NOMO-1 treated with DMSO at 0.1 percent for 48 hours (cell line): Measurements from ENCODE around the gene SMARCA4.
A peak's percentile ranks its signal among the peaks of the same experiment; 100 is the strongest.

Experiments
- DNase-seq: peaks from one replicate; lab custom pipeline; 2025; ENCODE audit not compliant: unreplicated experiment; lab: John Stamatoyannopoulos, UW

The SMARCA4 gene

DNA sequence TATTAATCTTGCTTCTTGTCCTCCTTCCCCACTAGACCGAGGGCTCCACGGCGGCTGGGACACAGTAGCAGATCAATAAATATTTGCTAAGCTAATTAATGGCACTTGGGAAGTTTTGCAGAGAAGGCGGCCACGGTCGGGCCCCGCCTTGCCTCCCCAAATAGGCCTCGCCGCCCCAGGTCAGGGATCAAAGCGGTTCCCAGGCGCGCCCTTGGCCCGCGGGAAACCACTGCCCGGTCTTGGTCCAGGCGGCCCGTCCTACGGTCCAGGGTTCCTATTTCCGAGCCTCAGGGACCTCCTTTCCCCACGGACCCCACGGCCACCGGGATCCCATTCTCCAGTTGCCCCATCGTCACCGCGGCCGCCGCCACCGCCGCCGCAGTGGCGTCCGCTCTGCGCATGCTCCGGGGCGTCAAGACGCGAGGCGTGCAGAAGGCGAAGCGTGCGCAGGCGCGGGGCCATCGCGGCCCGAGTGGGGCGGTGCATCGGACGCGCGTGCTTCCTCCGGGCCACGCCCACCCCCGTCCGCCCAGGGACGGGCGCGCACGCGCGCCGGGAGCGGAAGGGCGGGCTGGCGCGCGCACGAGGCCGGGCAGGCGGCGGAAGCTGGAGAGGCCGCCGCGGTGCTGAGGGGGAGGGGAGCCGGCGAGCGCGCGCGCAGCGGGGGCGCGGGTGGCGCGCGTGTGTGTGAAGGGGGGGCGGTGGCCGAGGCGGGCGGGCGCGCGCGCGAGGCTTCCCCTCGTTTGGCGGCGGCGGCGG is at the start of gene SMARCA4:
TSS of gene SMARCA4 (plus strand) at position 717 of the 759 bp plus-strand sequence. CDS start 23,122 bp downstream, outside the sequence.
- peak; percentile 91 for DNase-seq

DNA sequence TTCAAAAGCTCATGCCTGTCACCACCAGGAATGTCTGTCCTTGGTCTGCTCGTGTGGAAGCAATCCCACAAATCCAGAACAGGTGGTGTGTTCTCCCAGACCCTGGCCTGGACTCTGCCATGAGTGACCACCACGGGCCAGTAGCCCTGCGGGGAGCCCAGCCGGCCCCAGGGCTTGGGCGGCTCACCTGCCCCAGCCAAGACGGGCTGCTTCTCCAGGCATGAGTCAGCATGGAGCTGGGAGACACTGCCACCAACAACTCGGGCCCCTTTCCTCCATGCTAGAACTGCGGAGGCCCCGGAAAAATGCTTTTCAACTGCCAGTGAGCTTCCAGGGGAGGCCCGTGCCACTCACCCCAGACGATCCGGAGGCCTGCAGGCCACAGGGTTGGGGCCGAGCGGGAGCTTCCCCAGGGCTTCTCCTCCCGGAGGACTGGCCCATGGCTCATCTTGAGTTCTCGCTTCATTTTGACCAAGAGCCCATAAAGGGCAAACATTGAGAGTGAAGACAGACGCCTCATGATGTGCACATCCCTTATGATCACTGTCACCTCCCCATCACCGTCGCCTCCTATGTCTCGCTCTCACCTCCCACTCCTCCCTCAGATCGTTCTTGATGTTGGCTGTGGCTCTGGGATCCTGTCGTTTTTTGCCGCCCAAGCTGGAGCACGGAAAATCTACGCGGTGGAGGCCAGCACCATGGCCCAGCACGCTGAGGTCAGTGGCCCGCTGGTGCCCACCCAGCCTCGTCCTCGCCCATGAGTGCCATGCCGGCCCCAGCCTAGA is 49.1 kb upstream of the SMARCA4 start:
- DNase-seq: no peak

DNA sequence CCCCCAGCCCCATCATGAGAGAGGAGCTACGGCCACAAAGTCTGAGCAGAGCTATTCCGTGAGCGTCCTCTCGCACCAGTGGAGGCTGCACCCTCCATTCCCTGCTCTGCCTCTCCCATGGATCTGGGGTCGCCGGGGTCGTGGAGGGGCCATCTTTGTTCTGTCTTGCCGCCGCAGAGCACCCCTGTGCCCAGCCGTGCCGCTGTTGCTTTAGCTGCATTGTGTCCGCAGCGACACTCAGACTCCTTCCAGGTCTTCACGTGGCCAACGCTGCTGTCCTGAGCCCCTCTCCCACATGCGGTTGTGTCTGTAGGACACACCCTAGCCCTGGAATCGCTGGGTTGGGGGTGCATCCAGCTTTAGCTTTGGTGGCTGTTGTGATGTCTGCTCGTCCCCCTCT is 48.2 kb upstream of the SMARCA4 start:
- no peak for DNase-seq

DNA sequence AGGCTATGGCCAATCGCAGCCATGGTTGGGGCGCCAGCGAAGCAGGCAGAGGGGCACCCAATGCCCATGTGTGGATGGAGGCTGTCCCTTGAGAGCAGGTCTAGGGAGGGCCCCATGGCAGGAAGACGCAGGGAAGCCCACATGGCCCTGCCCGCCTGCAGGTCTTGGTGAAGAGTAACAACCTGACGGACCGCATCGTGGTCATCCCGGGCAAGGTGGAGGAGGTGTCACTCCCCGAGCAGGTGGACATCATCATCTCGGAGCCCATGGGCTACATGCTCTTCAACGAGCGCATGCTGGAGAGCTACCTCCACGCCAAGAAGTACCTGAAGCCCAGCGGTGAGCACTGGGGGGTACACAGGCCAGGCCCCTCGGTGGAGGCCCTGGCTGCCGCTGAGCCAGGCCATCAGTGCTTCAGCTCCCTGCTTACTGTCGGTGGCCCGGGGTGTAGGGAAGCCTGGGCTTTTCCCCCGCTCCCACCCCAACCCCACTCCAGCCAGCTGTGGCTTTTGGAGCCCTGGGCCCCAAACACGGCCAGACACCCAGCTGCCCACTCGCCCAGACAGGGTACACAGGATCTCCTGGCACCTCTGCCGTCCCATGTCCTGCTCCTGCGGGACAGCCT is 47.0 kb upstream of the SMARCA4 start:
- DNase-seq: no peak

DNA sequence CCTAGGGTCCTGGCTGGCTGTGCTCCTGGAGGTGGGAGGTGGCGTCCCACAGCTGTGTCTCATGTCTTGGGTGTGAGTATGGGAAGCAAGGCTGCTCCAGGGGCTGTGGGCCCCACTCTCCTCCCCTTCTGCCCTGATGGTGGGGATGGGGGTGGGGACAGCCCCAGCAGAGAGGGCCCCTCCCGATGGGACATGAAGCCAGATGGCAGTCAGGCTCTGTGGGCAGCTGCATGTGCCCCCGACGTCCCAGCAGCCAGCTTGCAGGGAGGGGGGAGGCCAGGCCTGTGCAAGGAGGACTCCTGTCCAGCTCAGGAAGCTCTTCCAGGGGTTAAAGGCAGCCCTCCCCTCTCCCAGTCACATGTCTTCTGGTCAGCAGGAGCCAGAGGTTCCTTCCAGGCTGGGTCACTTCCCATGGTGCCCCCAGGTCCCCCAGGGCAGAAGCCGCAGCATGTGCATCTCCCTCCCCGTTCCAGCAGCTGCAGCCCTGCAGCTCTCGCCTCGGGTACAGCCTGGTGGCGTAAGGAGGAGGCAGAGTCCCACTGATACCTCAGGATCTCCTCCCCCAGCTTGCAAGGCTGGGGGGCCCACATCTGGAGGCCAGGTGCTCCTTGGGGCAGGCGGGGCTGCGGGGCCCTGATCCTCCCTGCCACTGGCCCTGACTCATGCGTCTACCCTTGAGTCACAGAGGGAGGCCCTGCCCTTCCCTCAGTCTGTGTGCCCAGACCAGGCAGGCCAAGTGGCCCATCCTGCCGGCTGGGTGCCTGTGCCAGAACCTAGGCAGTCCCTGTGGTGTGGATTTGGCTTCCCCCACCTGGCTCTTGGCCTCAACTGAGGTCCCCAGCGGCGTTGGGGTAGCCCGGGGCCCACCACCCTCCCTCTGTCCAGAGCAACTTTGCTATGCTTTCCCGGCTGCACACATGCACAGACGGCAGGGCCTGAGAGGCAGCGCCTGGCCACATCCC is 45.4 kb upstream of the SMARCA4 start:
- no peak for DNase-seq

DNA sequence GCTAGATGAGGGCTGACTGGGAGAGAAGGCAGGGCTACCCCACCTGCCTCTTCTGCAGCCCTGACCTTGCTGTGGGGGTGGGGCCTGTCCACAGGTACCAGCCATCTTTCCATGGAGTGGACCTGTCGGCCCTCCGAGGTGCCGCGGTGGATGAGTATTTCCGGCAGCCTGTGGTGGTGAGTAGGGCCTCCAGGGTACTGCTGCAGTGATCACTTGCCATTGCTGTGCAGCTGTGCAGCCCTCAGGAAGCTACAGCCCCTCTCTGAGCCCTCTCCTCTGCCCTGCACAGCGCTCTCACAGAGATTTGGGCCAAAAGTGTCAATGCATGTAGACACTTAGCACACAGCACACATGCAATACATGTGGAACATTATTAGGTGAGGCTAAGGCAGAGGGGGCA is 44.2 kb upstream of the SMARCA4 start:
- no peak for DNase-seq

DNA sequence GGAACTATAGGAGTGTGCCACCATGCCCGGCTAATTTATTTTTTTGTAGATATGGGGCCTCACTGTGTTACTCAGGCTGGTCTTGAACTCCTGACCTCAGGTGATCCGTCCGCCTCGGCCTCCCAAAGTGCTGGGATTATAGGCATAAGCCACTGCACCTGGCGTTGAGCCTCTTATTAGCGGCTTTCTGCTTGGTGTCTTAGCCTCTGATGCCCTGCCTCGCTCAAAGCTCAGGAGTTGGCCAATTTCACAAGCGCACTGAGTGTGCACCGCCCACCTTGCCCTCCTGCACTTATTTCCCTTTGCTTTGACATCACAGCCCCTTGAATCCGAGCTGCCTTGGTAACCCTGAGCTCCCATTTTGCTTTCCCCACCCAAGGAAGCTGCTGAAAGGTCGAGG is 42.5 kb upstream of the SMARCA4 start:
- no peak for DNase-seq

DNA sequence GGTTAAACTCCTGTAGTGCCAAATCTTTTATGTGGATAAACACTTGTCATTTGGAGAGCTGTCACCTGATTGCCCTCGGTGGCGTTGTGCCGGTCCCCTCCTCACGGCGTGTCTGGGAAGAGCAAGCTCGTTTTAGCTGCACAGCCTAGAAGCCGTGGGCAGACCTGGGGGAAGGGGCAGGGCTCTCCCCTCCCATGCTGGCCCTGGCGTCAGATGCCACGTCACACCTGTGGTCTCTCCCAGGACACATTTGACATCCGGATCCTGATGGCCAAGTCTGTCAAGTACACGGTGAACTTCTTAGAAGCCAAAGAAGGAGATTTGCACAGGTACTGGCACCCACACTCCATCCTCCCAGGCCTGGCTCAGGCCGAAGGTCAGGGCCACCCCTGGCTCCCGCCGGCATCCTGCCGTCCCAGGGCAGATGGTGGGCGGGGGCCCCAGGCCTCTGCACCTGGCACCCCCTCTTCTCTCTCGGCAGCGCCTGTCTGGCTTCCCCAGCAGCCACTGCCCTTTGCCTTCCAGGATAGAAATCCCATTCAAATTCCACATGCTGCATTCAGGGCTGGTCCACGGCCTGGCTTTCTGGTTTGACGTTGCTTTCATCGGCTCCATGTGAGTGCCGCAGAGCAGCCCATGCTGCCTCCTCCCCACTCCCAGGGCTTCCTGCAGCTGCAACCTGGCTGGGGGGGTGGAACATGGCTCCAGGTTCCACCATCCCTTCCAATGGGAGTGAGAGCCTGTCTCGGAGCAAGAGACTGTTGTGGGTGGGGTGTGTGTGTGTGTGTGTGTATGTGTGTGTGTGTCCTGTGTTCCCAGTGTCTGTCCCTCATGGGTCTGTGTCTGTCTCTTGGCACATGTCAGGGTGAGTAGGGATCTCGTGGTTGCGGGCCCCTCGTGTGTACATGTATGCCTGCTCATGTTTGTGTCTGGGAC is 41.2 kb upstream of the SMARCA4 start:
- DNase-seq: no peak

DNA sequence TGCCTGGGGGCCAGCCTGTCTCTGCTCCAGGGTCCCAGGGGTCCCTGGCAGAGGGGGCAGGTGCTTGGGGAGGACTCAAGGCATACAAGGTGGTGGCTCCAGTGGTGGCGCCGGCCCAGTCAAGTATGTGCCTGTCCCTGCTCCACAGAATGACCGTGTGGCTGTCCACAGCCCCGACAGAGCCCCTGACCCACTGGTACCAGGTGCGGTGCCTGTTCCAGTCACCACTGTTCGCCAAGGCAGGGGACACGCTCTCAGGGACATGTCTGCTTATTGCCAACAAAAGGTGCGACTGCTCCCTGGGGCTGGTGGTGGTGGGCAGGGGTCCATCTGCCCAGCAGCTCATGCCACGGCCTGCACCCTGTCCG is 40.6 kb upstream of the SMARCA4 start:
- no peak for DNase-seq

DNA sequence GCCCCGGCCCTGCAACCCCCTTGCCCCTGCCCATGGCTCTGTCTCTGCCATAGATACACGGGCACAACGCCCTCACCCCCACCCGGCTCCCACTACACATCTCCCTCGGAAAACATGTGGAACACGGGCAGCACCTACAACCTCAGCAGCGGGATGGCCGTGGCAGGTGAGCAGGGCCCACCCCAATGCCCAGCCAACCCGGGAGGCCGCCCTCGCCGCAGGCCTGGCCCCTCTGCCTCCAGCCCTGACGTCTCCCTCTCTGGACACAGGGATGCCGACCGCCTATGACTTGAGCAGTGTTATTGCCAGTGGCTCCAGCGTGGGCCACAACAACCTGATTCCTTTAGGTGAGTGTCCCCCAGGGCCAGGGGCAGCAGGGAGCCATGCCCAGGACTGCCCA is 40.0 kb upstream of the SMARCA4 start:
- no peak for DNase-seq

DNA sequence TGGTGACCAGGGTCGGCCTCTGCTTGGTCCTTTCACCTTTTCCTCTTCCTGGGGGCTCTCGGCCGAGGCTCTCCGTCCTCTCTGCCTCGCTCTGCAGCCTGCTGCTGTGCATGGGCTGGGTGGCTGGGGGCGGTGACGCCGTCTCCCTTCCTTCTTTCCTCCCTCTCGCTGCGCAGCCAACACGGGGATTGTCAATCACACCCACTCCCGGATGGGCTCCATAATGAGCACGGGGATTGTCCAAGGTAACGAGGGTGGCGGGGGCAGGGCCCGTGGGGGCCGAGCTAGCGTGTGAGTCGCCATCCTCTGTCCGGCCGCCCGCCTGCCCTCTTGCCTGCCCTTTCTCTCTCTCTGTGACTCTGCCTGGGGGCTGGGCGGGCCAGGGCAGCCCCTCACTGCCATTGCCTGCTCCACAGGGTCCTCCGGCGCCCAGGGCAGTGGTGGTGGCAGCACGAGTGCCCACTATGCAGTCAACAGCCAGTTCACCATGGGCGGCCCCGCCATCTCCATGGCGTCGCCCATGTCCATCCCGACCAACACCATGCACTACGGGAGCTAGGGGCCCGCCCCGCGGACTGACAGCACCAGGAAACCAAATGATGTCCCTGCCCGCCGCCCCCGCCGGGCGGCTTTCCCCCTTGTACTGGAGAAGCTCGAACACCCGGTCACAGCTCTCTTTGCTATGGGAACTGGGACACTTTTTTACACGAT is 39.5 kb upstream of the SMARCA4 start:
- no peak for DNase-seq

DNA sequence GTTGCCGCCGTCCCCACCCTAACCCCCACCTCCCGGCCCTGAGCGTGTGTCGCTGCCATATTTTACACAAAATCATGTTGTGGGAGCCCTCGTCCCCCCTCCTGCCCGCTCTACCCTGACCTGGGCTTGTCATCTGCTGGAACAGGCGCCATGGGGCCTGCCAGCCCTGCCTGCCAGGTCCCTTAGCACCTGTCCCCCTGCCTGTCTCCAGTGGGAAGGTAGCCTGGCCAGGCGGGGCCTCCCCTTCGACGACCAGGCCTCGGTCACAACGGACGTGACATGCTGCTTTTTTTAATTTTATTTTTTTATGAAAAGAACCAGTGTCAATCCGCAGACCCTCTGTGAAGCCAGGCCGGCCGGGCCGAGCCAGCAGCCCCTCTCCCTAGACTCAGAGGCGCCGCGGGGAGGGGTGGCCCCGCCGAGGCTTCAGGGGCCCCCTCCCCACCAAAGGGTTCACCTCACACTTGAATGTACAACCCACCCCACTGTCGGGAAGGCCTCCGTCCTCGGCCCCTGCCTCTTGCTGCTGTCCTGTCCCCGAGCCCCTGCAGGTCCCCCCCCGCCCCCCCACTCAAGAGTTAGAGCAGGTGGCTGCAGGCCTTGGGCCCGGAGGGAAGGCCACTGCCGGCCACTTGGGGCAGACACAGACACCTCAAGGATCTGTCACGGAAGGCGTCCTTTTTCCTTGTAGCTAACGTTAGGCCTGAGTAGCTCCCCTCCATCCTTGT is 38.8 kb upstream of the SMARCA4 start:
- no peak for DNase-seq

DNA sequence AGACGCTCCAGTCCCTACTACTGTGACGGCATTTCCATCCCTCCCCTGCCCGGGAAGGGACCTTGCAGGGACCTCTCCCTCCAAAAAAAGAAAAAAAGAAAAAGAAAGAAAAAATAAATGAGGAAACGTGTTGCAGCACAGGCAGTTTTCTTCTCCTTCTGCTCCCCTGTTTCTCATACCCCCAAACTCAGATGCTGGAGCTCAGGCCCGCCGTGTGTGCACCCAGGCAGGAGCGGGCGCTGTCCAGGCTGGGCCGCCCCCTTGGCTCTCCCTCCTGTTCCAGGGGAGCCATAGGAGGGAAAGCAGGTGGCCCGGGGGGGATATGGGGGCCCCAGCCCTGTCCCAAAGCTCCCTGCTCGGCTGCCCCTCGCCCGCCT is 38.2 kb upstream of the SMARCA4 start:
- DNase-seq: no peak

DNA sequence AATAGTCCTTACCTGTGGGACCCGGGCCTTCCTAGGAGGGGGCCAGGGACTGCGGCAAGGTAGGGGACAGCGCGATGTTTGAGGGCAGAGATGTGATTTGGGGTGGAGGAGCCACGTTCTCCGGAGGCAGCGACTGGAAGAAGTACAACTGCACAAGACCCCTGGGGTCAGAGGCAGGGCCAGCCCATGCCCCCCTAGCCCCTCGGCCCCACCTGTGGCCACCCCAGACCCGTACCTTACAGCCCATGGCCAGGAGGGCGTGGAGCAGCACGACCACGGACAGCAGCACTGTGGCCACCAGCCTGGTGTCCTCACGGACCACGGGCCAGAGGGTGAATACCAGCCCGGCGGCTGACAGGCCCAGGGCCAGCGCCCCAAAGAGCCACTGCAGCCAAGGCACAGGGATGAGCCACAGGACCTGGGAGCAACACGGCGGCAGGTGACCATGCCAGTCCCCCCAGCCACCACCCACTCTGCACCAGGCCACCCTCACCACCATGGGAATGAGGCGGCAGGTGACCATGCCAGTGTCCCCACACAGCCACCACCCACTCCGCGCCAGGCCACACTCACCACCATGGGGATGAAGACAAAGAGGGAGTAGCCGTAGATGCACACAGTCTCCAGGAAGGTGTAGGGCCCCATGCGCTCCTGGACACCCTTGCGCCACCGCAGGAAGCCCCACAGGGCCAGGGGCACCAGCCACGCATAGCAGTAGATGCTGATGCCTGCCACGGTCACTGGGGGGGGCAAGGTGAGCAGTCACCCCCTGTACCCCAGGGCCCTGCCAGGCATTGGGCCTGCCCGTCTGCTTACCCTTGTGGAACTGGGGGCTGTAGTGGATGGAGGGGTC is 37.3 kb upstream of the SMARCA4 start:
- no peak for DNase-seq

DNA sequence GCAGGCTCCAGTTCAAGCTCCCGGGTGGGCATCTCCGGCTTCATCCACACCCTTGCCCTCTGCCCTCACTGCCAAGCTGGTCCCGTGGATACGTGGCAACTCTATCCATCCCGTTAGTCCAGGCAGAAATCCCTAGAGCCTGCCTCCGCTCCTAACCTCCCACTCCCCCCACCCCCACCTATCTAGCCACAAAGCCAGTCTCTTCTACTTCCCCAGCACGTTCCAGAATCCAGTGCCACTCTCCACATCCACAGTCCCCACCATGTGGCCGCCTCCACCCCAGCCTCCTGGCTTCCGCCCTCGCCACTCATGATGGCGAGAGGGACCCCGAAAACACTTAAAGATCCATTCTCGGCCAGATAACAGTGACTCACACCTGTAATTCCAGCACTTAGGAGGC is 36.2 kb upstream of the SMARCA4 start:
- DNase-seq: no peak

DNA sequence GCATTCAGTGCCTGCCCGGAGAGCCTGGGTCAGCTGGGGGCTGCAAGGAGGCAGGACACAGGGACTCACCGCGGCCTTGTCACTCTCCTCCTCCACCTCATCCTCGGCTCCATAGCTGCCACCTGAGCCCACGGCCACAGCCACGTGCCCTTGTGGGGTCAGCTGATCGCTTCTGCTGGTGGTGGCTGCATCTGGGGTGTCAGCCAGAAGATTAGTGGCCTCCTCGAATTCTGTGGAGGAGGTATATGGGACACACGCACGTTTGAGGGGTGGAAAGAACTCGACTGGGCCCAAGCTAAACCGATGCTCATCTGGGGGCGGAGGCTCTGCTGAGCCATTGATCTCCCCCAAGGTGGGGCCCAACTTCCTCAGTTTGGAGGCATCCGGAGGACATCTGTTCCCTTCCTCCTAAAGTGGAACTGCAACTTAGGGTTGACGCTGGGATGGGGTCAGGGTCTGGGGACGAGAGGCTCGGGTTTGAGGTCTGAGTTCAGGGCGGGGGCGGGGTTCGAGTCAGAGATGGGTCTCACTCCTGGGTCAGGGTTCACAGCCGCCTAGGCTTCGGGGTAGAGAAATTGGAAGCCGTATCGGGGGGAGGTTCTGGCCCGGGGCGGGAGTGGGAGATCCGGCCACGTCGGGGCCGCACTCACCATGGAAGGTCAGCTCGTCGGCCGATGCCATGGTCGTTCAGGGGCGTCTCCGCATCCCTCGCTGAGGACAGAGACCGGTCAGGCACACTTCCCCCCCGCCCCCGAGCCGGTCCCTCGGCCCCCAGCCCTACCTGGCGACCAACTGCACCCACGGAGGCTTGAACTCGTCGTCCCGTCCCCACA is 32.9 kb upstream of the SMARCA4 start:
- peak; percentile 16 for DNase-seq
